ENCODE measurements around the gene NPY. TPM values are rescaled to one million over a fixed set of nuclear protein-coding genes. Genes with fewer than 3 reads are reported as not detected.

NPY gene
- total RNA-seq, 1 experiment from 2014 or later: not detected

DNA sequence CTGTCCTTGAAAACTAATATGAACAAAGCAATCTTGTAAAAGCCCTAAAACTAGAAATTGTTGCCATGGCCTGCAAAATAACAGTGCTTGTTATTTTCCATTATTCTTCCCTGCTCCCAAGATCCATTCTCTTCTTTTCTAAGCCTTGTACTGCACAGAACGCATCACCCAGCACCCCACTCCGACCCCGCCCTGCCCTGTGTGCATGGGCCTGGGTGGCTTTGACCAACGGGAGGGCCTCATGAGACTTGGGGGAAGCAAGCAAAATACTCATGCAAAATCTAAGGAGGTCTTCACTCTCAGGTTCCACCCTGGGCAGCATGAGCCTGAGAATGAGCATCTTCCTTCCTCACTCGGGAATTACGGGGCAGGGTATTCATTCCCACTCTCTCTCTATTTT lies 32.4 kb downstream of the NPY start:
- no peak overlapping the region for H2BK5ac ChIP-seq (ENCODE audit: insufficient read length, low read length)
- no peaks in the 10 kb centered on the region for H3K27me3 ChIP-seq (ENCODE audit: insufficient read depth, low read length)
- H4K8ac ChIP-seq (replicated peaks; ENCODE audit: insufficient read length, low read depth, low read length): no peak overlapping the region
- H2BK12ac ChIP-seq (ENCODE audit: insufficient read length, low read depth, low read length): no peak overlapping the region
- H3K4me3 Mint-ChIP-seq: no peak overlapping the region
- no peaks in the 10 kb centered on the region for H3K27me3 Mint-ChIP-seq (ENCODE audit: low read depth)
- H3K9me3 Mint-ChIP-seq: no peaks in the 10 kb centered on the region
- no peak overlapping the region for H3K4me2 ChIP-seq (ENCODE audit: insufficient read depth, insufficient read length, low read length)
- DNase-seq: no peak
- H2AFZ ChIP-seq (ENCODE audit: low read length): no peak overlapping the region
- TF ChIP-seq, protein P1, sequence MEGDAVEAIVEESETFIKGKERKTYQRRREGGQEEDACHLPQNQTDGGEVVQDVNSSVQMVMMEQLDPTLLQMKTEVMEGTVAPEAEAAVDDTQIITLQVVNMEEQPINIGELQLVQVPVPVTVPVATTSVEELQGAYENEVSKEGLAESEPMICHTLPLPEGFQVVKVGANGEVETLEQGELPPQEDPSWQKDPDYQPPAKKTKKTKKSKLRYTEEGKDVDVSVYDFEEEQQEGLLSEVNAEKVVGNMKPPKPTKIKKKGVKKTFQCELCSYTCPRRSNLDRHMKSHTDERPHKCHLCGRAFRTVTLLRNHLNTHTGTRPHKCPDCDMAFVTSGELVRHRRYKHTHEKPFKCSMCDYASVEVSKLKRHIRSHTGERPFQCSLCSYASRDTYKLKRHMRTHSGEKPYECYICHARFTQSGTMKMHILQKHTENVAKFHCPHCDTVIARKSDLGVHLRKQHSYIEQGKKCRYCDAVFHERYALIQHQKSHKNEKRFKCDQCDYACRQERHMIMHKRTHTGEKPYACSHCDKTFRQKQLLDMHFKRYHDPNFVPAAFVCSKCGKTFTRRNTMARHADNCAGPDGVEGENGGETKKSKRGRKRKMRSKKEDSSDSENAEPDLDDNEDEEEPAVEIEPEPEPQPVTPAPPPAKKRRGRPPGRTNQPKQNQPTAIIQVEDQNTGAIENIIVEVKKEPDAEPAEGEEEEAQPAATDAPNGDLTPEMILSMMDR (conservative IDR thresholded peaks at IDR 0.05): no peak
- no peak overlapping the region for H3K56ac ChIP-seq (ENCODE audit: insufficient read length, low read depth, low read length)
- H3K23me2 ChIP-seq (ENCODE audit: insufficient read length, low read depth, low read length, poor library complexity, severe bottlenecking): no peaks in the 10 kb centered on the region
- H2BK20ac ChIP-seq (ENCODE audit: low read depth, low read length, poor library complexity, severe bottlenecking): no peak overlapping the region
- H4K20me1 ChIP-seq (ENCODE audit: control insufficient read depth, insufficient read depth, insufficient read length): no peaks in the 10 kb centered on the region
- no peak overlapping the region for H3K9ac ChIP-seq (ENCODE audit: extremely low read depth, insufficient read length, low read length)
- H4K91ac ChIP-seq (ENCODE audit: insufficient read length, low read depth, low read length): no peak overlapping the region
- H3K27ac Mint-ChIP-seq: 0 out of 7 replicates have a peak overlapping the region, but pooled peaks of 1 of the 3 experiments have one; percentile 21
- H2BK15ac ChIP-seq (ENCODE audit: low read depth, low read length): no peak overlapping the region
- no peaks in the 10 kb centered on the region for H3K79me1 ChIP-seq (ENCODE audit: insufficient read depth, low read depth, low read length, poor library complexity, severe bottlenecking)
- no peak overlapping the region for H3K23ac ChIP-seq (ENCODE audit: insufficient read length, low read depth, low read length)
- no peak overlapping the region for H3K4ac ChIP-seq (ENCODE audit: low read depth, low read length)
- no peak overlapping the region for H4K5ac ChIP-seq (ENCODE audit: insufficient read length, low read depth, low read length)
- H3K27ac ChIP-seq (ENCODE audit: insufficient read length, low read depth, low read length): no peak overlapping the region
- H3K36me3 Mint-ChIP-seq (ENCODE audit: insufficient read depth in 1 of 3, low read depth in 3 of 3): no peaks in the 10 kb centered on the region
- H3K9me3 ChIP-seq (ENCODE audit: control insufficient read depth, low read depth, low read length): no peaks in the 10 kb centered on the region
- whole genome bisulfite sequencing (ENCODE audit: extremely low coverage, insufficient read length, low lambda C conversion rate): no CpG with 5 or more reads among the region's 6 CpGs
- no peak overlapping the region for H3K18ac ChIP-seq (ENCODE audit: insufficient read length, low read depth, low read length)
- no peaks in the 10 kb centered on the region for H3K79me2 ChIP-seq (ENCODE audit: insufficient read depth, low read length)
- peaks cover 29 to 33% of the 10 kb centered on the region in 2 experiments for H3K4me1 Mint-ChIP-seq
- H3K14ac ChIP-seq (ENCODE audit: insufficient read depth, low read length): no peak overlapping the region
- H2AK5ac ChIP-seq (ENCODE audit: insufficient read length, low read length): no peak overlapping the region
- H3T11ph ChIP-seq (ENCODE audit: low read length): no peak overlapping the region
- no peak overlapping the region for H2BK120ac ChIP-seq (ENCODE audit: low read depth, low read length, poor library complexity, severe bottlenecking)
- H3K4me1 ChIP-seq (ENCODE audit: insufficient read depth, low read length): no peaks in the 10 kb centered on the region; the same call in 1 of the 2 replicates

Measured in H9 (cell line).